Progenitor cell of endocrine pancreas (in vitro differentiated cells): ENCODE data around the gene SLC26A8. TPM values are rescaled to one million over a fixed set of nuclear protein-coding genes. Genes with fewer than 3 reads are reported as not detected.
"Not testable (repeated sequence)": the region's sequence is repeated elsewhere in the genome, so short reads cannot be mapped to it uniquely, and the experiment has no call there.

Experiments used
- DNase-seq: peaks from one replicate; pipeline ENCODE4 v3.0.0; 2021; ENCODE audit warnings: low spot score; ENCODE audit not compliant: unreplicated experiment
- H3K27ac Mint-ChIP-seq: 2 replicates; pipeline ENCODE4 v1.8.0; 2021; ENCODE audit warnings: mild to moderate bottlenecking, moderate library complexity, mixed read lengths
- H3K27me3 Mint-ChIP-seq: 2 replicates; pipeline ENCODE4 v1.8.0; 2021; ENCODE audit warnings: mixed read lengths
- H3K36me3 Mint-ChIP-seq: 2 replicates; pipeline ENCODE4 v1.8.0; 2022; ENCODE audit warnings: mixed read lengths; ENCODE audit not compliant: insufficient read depth
- H3K4me1 Mint-ChIP-seq: 2 replicates; pipeline ENCODE4 v1.8.0; 2021; ENCODE audit warnings: low read depth, mixed read lengths
- H3K4me3 Mint-ChIP-seq: 2 replicates; pipeline ENCODE4 v1.8.0; 2021; ENCODE audit warnings: low read depth, mild to moderate bottlenecking, moderate library complexity, mixed read lengths
- H3K9me3 Mint-ChIP-seq: 2 replicates; pipeline ENCODE4 v1.8.0; 2021; ENCODE audit warnings: low read depth, mixed read lengths
- CTCF ChIP-seq: fragments of 200-600 bp; sonication (generic); IDR thresholded peaks from one replicate; pipeline ENCODE4 v1.5.0; 2021; ENCODE audit warnings: antibody characterized with exemption, mild to moderate bottlenecking; ENCODE audit not compliant: unreplicated experiment
- total RNA-seq: library from RNA; stranded (reverse); gene quantifications from 2 replicates; pipeline ENCODE4 v1.2.1, GENCODE V29; 2021

Gene SLC26A8
- total RNA-seq, 1 donor from 2014 or later = not detected

- DNase-seq = no peak
- H3K9me3 Mint-ChIP-seq = no peaks in the 10 kb centered on the region
- H3K27me3 Mint-ChIP-seq = peaks cover 5% of the 10 kb centered on the region
- H3K4me1 Mint-ChIP-seq = peaks cover 4% of the 10 kb centered on the region
- no peak for TF ChIP-seq CTCF
- H3K4me3 Mint-ChIP-seq = no peak overlapping the region
- H3K27ac Mint-ChIP-seq = no peak overlapping the region
- H3K36me3 Mint-ChIP-seq = no peaks in the 10 kb centered on the region
Observed at GRCh38 chr6:36018339-36018738, 6.1 kb downstream of the SLC26A8 start.

GRCh38 chr6:36015666-36016065 is 8.8 kb downstream of the SLC26A8 start:
- Mint-ChIP-seq H3K36me3 (no peaks in the 10 kb centered on the region), H3K9me3 (no peaks in the 10 kb centered on the region), H3K27ac (no peak overlapping the region), H3K4me3 (no peak overlapping the region), H3K27me3 (peaks cover 5% of the 10 kb centered on the region), H3K4me1 (peaks cover 4% of the 10 kb centered on the region)
- TF ChIP-seq CTCF = no peak
- DNase-seq = no peak

DNA sequence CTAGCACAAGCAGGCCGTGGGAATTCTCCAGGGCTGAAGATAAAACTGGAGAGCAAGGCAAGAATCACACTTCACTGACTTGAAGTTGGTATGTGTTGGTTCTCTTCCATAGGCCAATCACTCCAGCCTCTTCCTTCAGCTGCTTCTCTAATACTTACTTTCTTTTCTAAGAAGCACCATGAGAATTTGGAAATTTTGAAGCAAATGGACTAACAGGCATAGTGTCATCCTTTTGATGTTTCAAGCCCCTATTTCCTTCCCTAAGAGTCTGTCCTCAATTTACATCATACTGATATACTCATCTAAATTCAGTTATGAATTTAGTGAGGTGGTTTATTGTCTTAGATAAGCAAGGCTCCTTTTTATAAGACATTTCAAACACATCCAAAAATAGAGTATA is 24.0 kb downstream of the SLC26A8 start:
- Mint-ChIP-seq H3K4me3 (no peak overlapping the region), H3K4me1 (no peaks in the 10 kb centered on the region), H3K9me3 (no peaks in the 10 kb centered on the region), H3K27ac (no peak overlapping the region), H3K27me3 (no peaks in the 10 kb centered on the region), H3K36me3 (no peaks in the 10 kb centered on the region)
- TF ChIP-seq CTCF = no peak
- DNase-seq = no peak

DNA sequence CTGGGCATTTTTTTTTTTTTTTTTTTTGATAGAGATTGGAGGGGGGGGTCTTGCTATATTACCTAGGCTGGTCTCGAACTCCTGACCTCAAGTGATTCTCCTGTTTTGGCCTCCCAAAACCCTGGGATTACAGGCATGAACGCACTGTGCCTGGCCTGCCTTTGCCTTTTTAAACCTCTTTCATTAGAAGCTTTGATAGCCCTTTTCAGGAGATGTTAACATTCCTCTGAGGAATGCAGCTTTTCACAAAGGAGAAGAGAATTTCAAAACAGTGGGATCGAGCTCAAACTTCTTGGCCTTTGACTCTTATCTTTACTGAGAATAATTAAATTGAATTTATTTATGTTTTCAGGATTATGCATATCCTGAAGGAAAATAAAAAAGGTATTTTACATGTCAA is 31.3 kb downstream of the SLC26A8 start:
- H3K27ac Mint-ChIP-seq = no peak overlapping the region
- H3K36me3 Mint-ChIP-seq = no peaks in the 10 kb centered on the region
- H3K4me1 Mint-ChIP-seq = no peaks in the 10 kb centered on the region
- no peaks in the 10 kb centered on the region for H3K9me3 Mint-ChIP-seq
- H3K4me3 Mint-ChIP-seq = no peak overlapping the region
- no peak for DNase-seq
- no peak for TF ChIP-seq CTCF
- no peaks in the 10 kb centered on the region for H3K27me3 Mint-ChIP-seq

DNA sequence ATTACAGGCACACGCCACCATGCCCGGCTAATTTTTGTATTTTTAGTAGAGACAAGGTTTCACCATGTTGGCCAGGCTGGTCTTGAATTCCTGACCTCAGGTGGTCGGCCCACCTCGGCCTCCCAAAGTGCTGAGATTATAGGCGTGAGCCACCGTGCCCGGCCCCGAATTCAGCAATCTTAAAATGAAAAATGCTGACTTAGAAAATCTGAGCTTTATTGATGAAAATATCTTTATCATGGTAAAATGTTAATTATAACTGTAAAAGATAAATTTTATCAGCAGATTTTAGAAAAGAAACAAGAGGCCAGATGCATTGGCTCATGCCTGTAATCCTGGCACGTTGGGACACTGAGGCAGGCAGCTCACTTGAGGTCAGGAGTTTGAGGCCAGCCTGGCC is 36.4 kb downstream of the SLC26A8 start:
- not testable (repeated sequence) for H3K36me3 Mint-ChIP-seq, DNase-seq, H3K4me1 Mint-ChIP-seq

DNA sequence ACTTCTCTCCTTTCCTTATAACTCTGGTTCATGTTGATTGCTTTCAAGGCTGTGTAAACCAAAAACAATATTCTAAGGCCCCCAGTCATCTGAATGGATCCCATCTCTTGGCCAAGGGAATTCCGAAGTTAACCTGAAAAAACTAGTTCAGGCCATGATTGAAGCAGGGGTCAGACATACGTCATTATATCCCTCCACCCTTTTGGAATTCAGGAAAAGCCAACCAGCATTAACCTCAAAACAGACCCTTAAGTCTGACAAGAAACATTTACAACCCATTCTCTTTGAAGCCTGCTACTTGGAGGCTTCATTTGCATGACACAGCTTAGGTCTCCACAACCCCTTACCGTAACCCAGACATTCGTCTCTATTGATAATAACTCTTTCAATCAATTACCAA is 39.7 kb downstream of the SLC26A8 start:
- no peak for DNase-seq
- Mint-ChIP-seq H3K36me3 (no peaks in the 10 kb centered on the region), H3K4me1 (no peaks in the 10 kb centered on the region), H3K9me3 (no peaks in the 10 kb centered on the region), H3K27me3 (peaks cover 2% of the 10 kb centered on the region), H3K27ac (no peak overlapping the region), H3K4me3 (no peak overlapping the region)
- TF ChIP-seq CTCF = no peak

More for the DNA sequence above, 36.4 kb downstream of the SLC26A8 start:
- H3K27me3 Mint-ChIP-seq, H3K27ac Mint-ChIP-seq, H3K4me3 Mint-ChIP-seq, H3K9me3 Mint-ChIP-seq: not testable (repeated sequence)
